HG03103 (cell line): ENCODE measurements around the gene RCCD1.
A peak's percentile ranks its signal among the peaks of the same experiment; 100 is the strongest.
"Not testable (repeated sequence)": the region's sequence is repeated elsewhere in the genome, so short reads cannot be mapped to it uniquely, and the experiment has no call there.

Experiments used
- ATAC-seq: cut with Tn5 transposase; IDR thresholded peaks from one replicate; pipeline ENCODE4 v1.9.1; 2021; ENCODE audit warnings: low read depth; ENCODE audit not compliant: unreplicated experiment

The RCCD1 gene

DNA sequence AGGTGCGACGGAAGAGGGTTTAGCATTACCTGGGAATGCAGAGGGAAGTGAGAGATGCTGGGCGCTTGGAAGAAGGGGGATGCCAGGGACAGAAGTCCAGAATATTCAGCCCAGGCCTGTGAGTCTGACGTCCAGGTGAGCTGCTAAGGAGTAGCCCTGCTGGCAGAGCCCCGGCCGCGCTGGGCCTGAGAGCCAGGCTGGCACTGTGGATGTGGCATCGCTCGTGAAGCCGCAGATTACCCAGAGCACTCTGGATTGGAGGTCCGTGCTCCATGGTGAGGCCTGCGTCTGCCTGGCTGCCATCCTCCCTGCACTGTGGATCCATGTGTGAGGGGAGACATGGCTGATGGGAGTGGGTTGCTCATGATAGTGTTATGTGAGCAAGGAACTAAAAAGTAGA lies 37.1 kb upstream of the RCCD1 start:
- no peak for ATAC-seq

- ATAC-seq: no peak
Observed at GRCh38 chr15:90918034-90918788, 36.5 kb upstream of the RCCD1 start.

DNA sequence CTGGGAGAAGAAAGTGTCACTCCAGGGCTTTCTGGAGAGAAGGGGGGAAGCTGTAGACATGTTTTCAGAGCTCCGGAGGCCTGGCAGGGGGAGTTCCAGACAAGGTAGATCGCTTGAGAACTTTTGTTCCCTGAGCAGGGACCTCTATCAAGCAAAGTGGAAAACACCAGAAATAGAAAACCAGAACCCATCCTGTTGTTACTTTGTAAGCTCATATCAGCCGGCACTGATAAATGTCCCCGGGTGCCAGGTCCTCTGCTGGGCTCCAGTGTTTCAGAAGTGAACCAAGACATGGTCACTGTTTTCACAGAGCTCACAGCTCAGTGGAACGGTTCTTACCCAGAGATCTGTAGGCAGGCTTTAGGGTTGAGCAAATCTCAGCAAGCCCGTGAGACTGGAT lies 35.8 kb upstream of the RCCD1 start:
- no peak for ATAC-seq

DNA sequence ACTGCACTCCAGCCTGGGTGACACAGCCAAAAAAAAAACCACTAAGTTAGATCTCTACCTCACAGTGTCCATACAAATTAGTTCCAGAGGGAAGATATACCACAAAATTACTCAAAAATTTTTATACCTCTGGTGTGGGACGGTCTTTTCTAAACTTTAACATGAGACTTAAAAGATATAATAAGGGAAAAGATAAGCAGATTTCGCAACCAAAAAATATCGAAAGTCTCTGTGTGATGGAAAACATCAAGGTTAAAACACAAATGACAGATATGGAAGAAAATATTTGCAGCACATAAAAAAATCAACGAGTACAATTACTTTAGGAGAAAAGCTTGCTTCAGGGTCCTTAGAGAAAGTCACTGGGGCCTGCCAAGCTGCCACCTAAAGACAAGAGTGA lies 32.8 kb upstream of the RCCD1 start:
- no peak for ATAC-seq

DNA sequence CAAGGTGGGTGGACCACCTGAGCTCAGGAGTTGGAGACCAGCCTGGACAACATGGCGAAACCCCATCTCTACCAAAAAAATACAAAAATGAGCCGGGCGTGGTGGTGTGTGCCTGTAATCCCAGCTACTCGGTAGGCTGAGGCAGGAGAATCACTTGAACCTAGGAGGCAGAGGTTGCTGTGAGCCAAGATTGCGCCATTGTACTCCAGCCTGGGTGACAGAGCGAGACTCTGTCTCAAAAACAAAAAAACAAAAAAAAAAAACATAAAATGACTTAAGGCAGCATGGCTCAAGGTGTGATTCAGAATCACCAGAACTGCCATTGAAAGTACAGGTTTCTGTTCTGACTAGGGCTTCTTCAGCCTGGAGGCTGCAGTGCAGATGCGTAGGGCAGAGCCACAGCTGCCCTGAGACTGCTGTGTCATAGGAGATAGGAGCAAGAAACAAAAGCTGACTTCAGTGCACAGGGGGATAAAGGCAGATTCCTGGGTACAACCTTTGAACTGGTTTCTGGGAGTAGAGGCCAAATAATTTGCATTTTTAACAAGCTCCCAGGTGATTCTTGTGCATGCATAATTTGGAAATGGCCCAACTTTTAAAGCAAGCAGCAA lies 31.9 kb upstream of the RCCD1 start:
- ATAC-seq: peak; percentile 70

DNA sequence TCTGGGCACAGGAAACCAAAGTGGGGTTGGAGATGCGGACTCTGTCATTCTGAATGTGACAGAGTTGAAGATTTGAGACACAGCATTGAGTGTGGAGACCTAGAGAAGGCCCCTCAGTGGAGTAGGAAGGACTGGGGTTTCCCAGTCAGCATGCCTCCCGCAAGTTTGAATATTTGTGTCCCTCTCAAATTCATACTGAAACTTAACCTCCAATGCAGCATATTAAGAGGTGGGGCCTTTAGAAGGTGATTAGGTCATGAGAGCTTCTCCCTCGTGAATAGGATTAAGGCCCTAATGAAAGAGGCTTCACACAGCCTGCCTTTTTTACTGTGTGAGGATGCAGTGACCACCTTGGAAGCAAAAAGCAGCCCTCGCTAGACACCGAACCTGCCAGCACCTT lies 30.3 kb upstream of the RCCD1 start:
- ATAC-seq: peak; percentile 61

DNA sequence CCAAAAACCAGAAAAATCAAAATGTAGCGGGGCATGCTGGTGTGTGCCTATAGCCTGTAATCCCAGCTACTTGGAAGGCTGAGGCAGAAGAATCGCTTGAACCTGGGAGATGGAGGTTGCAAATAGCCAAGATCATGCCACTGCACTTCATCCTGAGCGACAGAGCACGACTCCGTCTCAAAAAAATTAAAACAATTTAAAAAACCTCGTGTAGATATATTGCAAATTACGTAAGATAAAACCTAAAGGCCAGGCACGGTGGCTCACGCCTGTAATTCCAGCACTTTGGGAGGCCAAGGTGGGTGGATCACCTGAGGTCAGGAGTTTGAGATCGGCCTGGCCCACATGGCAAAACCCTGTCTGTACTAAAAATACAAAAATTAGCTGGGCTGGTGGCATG lies 27.9 kb upstream of the RCCD1 start:
- ATAC-seq: not testable (repeated sequence)

- not testable (repeated sequence) for ATAC-seq
Observed at GRCh38 chr15:90928106-90928505, 26.6 kb upstream of the RCCD1 start.

DNA sequence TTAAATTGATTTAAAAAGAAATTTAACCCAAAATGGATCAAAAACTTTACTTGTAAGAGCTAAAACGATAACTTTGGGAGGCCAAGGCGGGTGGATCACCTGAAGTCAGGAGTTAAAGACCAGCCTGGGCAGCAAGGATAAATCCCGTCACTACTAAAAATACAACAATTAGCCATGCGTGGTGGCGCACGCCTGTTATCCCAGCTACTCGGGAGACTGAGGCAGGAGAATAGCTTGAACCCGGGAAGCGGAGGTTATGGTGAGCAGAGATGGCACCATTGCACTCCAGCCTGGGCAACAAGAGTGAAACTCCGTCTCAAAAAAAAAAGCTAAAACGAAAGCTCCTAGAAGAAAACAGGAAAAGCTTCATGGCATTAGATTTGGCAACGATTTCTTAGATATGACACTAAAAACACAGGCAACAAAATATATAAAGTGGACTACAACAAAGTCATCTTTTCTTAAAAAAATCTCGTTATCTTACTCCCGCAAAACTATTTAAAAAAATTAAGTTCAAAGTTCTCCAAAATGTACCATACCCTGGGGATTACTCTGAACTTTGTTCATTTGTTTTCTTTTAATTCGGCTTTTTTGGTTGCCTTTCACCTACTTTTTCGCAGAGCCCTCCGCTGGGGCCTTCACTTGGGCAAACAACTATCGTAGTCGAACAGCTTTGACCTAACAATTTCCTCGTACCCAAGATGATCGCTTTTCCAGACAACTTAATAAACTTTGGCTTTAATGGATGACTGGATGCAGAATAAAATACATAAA lies 25.3 kb upstream of the RCCD1 start:
- ATAC-seq: no peak

- ATAC-seq: no peak
Observed at GRCh38 chr15:90930861-90931574, 23.7 kb upstream of the RCCD1 start.

DNA sequence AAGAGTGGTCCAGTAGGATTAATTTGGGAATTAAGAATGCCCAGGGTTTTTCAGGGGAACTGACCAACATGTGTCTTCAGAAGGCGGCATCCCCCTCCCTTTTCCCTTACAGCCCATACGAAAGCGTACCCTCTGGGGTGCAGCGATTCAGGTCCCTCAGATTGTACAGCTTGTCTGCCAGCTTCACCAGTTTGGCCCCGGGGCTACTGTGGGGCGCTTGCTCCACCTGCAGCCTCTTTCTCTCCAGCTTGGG lies 23.2 kb upstream of the RCCD1 start:
- no peak for ATAC-seq

DNA sequence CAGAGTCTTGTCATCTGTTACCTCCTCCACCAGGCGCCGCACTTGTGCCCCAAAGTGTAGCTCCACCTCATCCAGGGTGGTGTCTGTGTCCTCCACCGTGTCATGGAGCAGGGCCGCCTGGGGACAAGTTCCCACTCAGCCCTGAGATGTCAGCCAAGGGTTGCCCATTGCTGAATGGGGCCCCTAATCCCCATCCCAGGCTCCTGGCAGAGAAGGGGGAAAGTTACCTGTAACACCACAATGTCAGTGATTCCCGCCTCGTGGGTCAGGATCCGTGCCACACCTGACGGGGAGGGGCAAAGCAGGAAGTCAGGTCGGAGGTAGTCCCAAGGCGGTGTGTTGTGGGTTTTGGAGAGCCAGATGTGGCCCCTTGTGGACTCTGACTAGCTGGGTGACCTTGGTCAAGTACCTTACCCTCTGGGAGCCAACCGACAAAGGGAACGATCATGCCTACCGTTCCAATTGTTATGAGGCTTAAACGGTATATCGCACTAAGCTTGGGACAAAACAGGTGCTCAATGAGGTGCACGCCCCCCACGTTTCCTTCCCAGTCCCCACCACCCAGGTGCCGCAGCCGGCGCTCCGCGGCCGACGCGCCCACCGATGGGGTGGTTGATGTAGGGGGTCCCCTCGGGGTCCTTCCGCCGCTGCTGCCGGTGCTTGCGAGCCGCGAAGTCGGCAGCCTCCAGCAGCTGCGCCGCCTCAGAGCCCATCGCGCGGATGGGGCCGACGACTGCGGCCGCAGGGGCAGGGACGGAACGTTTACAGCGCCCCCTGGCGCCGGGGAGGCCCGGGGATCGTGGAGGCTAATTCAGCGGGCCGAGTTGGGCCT lies 22.6 kb upstream of the RCCD1 start, which contains the start of gene HDDC3:
Gene HDDC3, minus strand, starts transcription at position 722 of the 832 bp plus-strand sequence. Its CDS starts 9 bp downstream, at position 713.
- ATAC-seq: peak; percentile 33

DNA sequence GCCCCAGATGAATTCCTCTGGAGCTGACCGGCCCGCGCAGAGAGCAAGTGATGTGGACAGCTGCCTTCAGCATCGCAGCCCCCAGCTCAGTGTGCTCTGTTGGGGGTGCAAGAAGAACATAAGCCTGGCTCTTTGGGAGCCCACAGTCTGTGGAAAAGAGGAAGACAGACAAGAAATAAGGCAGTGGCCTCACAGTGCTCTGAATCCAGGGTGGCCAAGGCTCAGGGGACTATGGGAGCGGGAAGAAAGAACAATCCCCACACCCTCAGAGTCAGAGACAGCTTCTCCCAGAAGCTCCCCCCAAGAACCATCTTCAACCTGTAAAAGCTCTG lies 22.1 kb upstream of the RCCD1 start:
- no peak for ATAC-seq

GRCh38 chr15:90933301-90933700 lies 21.4 kb upstream of the RCCD1 start:
- no peak for ATAC-seq

- peak; percentile 34 for ATAC-seq
Observed at GRCh38 chr15:90934256-90934948, 20.3 kb upstream of the RCCD1 start.

DNA sequence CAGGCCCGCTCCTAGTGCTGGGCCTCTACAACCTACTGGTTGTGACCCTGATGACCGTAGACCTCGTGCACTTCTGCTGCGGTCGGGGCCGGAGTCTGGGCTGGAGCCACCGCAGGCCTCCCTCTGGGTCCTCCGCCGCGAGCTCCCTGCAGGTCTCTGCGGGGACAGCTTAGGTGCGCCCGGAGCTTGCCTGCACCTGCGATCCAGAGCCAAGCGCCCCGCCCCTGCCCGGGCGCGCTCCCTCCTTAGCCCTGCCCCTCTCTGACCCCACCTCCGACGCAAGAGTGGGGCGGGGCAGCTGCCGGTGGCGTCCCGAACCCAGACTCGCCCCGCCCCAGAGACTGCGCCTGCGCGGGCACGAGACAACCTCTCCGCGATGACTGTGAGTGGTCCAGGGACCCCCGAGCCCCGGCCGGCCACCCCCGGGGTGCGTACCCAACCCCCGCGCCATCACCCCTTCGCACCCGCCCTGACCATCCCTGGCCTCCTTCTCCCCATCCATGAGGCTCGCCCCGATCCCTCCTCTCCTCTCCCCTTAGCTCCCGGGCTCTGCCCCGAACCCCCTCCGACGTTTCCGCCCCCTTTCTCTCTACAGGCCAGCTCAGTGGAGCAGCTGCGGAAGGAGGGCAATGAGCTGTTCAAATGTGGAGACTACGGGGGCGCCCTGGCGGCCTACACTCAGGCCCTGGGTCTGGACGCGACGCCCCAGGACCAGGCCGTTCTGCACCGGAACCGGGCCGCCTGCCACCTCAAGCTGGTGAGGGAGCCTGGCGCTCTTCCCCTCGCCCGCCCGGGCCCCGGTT lies 19.5 kb upstream of the RCCD1 start, which contains the start of gene UNC45A:
Gene UNC45A, plus strand, starts transcription at position 337 of the 803 bp plus-strand sequence. Its CDS starts 40 bp downstream, at position 377.
- ATAC-seq: peak; percentile 69

DNA sequence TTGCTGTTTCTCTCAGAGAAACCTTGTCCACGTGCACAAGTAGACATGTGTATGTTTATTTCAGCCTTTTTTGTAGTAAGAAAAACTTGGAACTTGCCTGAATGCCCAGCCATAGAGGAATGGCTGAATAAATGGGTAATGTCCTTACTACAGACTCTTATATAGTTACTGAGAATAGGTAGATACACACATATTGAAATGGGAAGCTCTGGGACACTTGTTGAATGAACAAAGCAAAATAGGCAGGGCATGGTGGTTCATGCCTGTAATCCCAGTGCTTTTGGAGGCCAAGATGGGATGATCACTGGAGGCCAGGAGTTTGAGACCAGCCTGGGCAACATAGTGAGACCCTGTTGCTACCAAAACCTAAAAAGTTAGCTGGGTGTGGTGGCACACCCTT lies 17.9 kb upstream of the RCCD1 start:
- no peak for ATAC-seq

- no peak for ATAC-seq
Observed at GRCh38 chr15:90938261-90938660, 16.4 kb upstream of the RCCD1 start.

GRCh38 chr15:90939756-90940155 lies 14.9 kb upstream of the RCCD1 start:
- no peak for ATAC-seq
